ENCODE results near the gene TEX14.

GRCh38 chr17:58591455-58591854, 100.4 kb downstream of the TEX14 start:
- no peak for TF ChIP-seq CTCF (IDR thresholded peaks at IDR 0.05)
- no peak for TF ChIP-seq POLR2A (IDR thresholded peaks at IDR 0.05)

All from ovary (tissue), 3 donors.